ENCODE results near the gene RBFOX1.

GRCh38 chr16:7437843-7438242, 105.2 kb downstream of the RBFOX1 start:
- TF ChIP-seq POLR2AphosphoS5 (IDR thresholded peaks at IDR 0.05; ENCODE audit: low read depth, low read length) (no peak), POLR2A (IDR thresholded peaks at IDR 0.05; ENCODE audit: borderline replicate concordance, extremely low read depth, insufficient read depth, insufficient read length) (no peak), CTCF (IDR thresholded peaks at IDR 0.05 in 2 of 3, conservative IDR thresholded peaks at IDR 0.05 in 1 of 3; ENCODE audit: borderline replicate concordance in 1 of 3, insufficient read depth in 1 of 3, low read depth in 2 of 3, low read length in 2 of 3) (no peak), REST (IDR thresholded peaks at IDR 0.05; ENCODE audit: low read depth) (no peak)
